ENCODE results near the gene NXNL1. TPM values are rescaled to one million over a fixed set of nuclear protein-coding genes. Genes with fewer than 3 reads are reported as not detected.

The NXNL1 gene
- total and polyA plus RNA-seq, 2 donors (not counting 1 experiment from before 2014, with no cell fraction given): not detected

DNA sequence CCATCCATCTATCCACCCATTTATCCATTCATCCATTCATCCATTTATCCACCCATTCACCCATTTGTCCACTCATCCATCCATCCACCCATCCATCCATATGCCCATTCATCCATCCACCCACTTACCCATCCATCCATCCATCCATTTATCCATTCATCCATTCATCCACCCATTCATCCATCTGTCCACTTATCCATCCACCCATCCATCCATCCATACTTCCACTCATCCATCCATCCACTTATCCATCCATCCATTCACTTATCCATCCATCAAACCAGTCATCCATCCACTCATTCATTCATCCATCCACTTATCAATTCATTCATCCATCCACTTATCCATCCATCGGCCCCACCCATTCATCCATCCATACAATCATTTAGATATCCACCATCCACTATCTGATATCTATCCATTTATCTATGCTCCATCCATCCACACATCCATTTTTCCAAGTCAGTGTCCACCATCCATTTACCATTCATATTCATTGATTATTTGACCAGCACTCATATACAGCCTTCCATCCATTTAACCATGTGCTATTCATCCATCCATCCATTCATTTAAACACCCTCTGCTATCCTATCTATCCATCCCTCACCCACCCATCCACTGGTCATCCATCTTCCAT, 15.1 kb downstream of the NXNL1 start:
- Histone ChIP-seq H3K9ac (ENCODE audit: insufficient read depth, low read length) (no peak overlapping the region), H2AFZ (ENCODE audit: low read length) (no peak overlapping the region), H3K4me3 (replicated peaks in 1 of 4; ENCODE audit: control extremely low read depth in 1 of 4, insufficient read depth in 1 of 4, low read depth in 3 of 4, low read length in 4 of 4) (no peak overlapping the region), H3K9me3 (ENCODE audit: control insufficient read depth, insufficient read depth, low read depth, low read length) (no peaks in the 10 kb centered on the region), H3K27ac (ENCODE audit: insufficient read depth, low read length) (no peak overlapping the region), H3K36me3 (ENCODE audit: control insufficient read depth, insufficient read depth, low read length) (no peaks in the 10 kb centered on the region), H3K79me2 (ENCODE audit: control insufficient read depth, insufficient read depth, low read length) (no peaks in the 10 kb centered on the region), H3K4me2 (ENCODE audit: extremely low read depth, insufficient read depth, low read length) (no peak overlapping the region), H4K20me1 (ENCODE audit: control insufficient read depth, extremely low read depth, insufficient read depth, low read length) (no peaks in the 10 kb centered on the region), H3K4me1 (ENCODE audit: control insufficient read depth, extremely low read depth, insufficient read depth, low read length) (no peaks in the 10 kb centered on the region), H3K27me3 (ENCODE audit: control insufficient read depth, insufficient read depth, low read length) (peaks cover 12% of the 10 kb centered on the region)
- DNase-seq (ENCODE audit: low read depth in 2 of 2): no peak
- no peak for TF ChIP-seq EZH2 (IDR thresholded peaks at IDR 0.05; ENCODE audit: low read length, missing control alignments)
- TF ChIP-seq, protein P1, sequence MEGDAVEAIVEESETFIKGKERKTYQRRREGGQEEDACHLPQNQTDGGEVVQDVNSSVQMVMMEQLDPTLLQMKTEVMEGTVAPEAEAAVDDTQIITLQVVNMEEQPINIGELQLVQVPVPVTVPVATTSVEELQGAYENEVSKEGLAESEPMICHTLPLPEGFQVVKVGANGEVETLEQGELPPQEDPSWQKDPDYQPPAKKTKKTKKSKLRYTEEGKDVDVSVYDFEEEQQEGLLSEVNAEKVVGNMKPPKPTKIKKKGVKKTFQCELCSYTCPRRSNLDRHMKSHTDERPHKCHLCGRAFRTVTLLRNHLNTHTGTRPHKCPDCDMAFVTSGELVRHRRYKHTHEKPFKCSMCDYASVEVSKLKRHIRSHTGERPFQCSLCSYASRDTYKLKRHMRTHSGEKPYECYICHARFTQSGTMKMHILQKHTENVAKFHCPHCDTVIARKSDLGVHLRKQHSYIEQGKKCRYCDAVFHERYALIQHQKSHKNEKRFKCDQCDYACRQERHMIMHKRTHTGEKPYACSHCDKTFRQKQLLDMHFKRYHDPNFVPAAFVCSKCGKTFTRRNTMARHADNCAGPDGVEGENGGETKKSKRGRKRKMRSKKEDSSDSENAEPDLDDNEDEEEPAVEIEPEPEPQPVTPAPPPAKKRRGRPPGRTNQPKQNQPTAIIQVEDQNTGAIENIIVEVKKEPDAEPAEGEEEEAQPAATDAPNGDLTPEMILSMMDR (conservative IDR thresholded peaks at IDR 0.05 in 1 of 2, IDR thresholded peaks at IDR 0.05 in 1 of 2; ENCODE audit: low read depth in 1 of 2, low read length in 2 of 2): no peak

DNA sequence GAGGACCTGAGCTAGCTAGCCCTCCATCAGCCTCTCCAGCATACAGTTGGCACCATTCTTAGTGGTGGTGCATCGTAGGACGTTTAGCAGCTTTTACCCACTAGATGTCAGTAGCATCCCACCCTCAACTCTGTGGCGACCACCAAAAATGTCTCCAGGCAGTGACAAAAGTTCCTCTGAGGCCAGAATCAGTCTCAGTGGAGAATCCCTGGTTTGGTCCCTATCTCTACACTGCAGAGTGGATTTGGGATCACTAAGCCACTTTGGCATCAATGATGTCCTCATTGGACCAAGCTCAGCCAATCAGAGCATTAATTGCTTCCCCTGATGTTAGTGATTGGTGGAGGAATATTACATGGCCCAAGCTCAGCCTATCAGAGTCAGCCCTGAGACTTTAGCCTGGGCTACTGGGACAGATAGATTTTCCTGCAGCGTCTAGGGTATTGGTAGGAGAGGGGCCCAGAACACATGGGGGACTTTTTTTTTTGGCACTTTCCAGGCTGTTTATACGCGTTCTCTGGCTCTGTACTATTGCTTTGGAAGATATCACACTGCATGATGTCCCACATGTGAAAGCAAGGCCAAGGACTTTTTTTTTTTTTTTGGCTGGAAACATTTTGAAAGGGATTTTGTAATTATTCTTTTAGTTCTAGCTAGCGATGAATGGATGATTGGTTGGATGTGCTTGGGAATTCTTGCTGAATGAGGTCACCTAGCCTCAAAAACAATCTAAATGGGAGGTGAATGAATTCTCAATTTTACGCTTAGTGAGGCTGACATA, 19.3 kb downstream of the NXNL1 start:
- Histone ChIP-seq H3K9me3 (ENCODE audit: control insufficient read depth, insufficient read depth, low read depth, low read length) (no peaks in the 10 kb centered on the region), H3K4me3 (replicated peaks in 1 of 4; ENCODE audit: control extremely low read depth in 1 of 4, insufficient read depth in 1 of 4, low read depth in 3 of 4, low read length in 4 of 4) (no peak overlapping the region), H3K4me2 (ENCODE audit: extremely low read depth, insufficient read depth, low read length) (no peak overlapping the region), H3K27me3 (ENCODE audit: control insufficient read depth, insufficient read depth, low read length) (peaks cover 3% of the 10 kb centered on the region), H3K79me2 (ENCODE audit: control insufficient read depth, insufficient read depth, low read length) (no peaks in the 10 kb centered on the region), H3K9ac (ENCODE audit: insufficient read depth, low read length) (no peak overlapping the region), H3K4me1 (ENCODE audit: control insufficient read depth, extremely low read depth, insufficient read depth, low read length) (no peaks in the 10 kb centered on the region), H4K20me1 (ENCODE audit: control insufficient read depth, extremely low read depth, insufficient read depth, low read length) (no peaks in the 10 kb centered on the region), H3K27ac (ENCODE audit: insufficient read depth, low read length) (no peak overlapping the region), H2AFZ (ENCODE audit: low read length) (no peak overlapping the region), H3K36me3 (ENCODE audit: control insufficient read depth, insufficient read depth, low read length) (no peaks in the 10 kb centered on the region)
- peak in 1 of 2 donors; percentile 71 for DNase-seq (ENCODE audit: low read depth in 2 of 2)
- TF ChIP-seq, protein P1 (conservative IDR thresholded peaks at IDR 0.05 in 1 of 2, IDR thresholded peaks at IDR 0.05 in 1 of 2; ENCODE audit: low read depth in 1 of 2, low read length in 2 of 2): peak; percentile 24 to 49
- no peak for TF ChIP-seq EZH2 (IDR thresholded peaks at IDR 0.05; ENCODE audit: low read length, missing control alignments)

DNA sequence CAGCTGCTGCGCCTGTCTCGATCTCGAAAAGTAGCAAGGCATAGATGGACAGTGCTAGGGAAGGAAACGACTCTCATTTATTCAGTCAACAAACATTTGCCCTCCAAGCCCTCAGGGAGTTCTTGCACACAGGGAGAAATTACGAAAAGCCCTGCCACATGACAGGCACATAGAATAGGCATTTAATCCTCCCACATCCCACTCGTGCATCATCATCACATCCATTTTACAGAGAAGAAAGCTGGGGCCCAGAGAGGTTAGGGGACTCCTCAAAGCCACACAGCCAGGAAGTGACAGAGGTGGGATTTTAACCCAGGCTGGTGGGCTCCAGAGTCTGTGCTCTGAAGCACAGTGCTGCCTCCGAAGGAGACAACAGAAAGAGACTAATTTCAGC, 23.9 kb downstream of the NXNL1 start:
- Histone ChIP-seq H3K36me3 (ENCODE audit: control insufficient read depth, insufficient read depth, low read length) (no peaks in the 10 kb centered on the region), H3K9ac (ENCODE audit: insufficient read depth, low read length) (no peak overlapping the region), H3K4me2 (ENCODE audit: extremely low read depth, insufficient read depth, low read length) (no peak overlapping the region), H3K27ac (ENCODE audit: insufficient read depth, low read length) (no peak overlapping the region), H3K27me3 (ENCODE audit: control insufficient read depth, insufficient read depth, low read length) (no peaks in the 10 kb centered on the region), H3K4me3 (replicated peaks in 1 of 4; ENCODE audit: control extremely low read depth in 1 of 4, insufficient read depth in 1 of 4, low read depth in 3 of 4, low read length in 4 of 4) (no peak overlapping the region), H3K4me1 (ENCODE audit: control insufficient read depth, extremely low read depth, insufficient read depth, low read length) (no peaks in the 10 kb centered on the region), H2AFZ (ENCODE audit: low read length) (no peak overlapping the region), H3K79me2 (ENCODE audit: control insufficient read depth, insufficient read depth, low read length) (no peaks in the 10 kb centered on the region), H4K20me1 (ENCODE audit: control insufficient read depth, extremely low read depth, insufficient read depth, low read length) (no peaks in the 10 kb centered on the region), H3K9me3 (ENCODE audit: control insufficient read depth, insufficient read depth, low read depth, low read length) (no peaks in the 10 kb centered on the region)
- no peak for TF ChIP-seq EZH2 (IDR thresholded peaks at IDR 0.05; ENCODE audit: low read length, missing control alignments)
- TF ChIP-seq, protein P1 (conservative IDR thresholded peaks at IDR 0.05 in 1 of 2, IDR thresholded peaks at IDR 0.05 in 1 of 2; ENCODE audit: low read depth in 1 of 2, low read length in 2 of 2): no peak
- no peak for DNase-seq (ENCODE audit: low read depth in 2 of 2)

Measured in fibroblast of lung (primary cell).